Amygdala (tissue), 56 donors: ENCODE data around the gene ENPP1.
"Not testable (repeated sequence)": the region's sequence is repeated elsewhere in the genome, so short reads cannot be mapped to it uniquely, and the experiment has no call there.

Source experiments
- DNase-seq, 56 donors: peaks; one replicate each; lab custom pipeline; 2025; lab: John Stamatoyannopoulos, UW

Gene ENPP1

DNA sequence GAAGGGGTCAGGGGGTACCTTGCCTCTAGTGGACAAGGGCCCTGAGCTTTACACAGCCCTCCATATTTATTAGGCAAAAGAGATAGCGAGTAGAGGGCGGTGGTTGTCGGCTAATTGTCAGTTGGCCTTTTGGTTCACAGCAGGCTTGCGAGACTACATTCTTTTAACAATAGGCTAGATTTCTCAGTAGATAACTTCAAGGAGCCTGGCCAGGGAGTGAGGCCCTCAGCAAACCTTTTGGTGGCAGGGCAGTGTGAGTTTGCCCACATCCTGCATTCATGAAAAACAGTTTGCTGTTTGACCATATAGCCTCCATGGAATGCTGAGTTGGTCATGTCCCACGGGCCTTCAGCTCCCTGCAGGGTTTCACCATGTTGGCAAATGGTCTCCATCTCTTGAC is 51.8 kb downstream of the ENPP1 start:
- DNase-seq = not testable (repeated sequence)

DNA sequence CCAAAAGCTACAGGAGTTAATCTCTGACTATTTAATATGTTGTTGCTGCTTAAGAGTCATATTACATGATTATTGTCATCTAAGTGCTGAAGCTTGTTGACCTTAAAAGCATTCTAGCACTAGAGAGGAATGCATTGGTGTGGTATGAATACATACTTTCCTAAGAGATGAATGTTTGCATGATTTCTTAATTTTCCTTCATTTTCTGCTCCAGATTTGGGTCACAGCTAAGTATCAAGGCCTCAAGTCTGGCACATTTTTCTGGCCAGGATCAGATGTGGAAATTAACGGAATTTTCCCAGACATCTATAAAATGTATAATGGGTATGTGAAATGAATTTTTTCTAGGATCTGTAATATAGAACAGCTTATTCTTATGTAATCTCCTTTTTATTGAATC is 53.6 kb downstream of the ENPP1 start:
- DNase-seq = no peak

DNA sequence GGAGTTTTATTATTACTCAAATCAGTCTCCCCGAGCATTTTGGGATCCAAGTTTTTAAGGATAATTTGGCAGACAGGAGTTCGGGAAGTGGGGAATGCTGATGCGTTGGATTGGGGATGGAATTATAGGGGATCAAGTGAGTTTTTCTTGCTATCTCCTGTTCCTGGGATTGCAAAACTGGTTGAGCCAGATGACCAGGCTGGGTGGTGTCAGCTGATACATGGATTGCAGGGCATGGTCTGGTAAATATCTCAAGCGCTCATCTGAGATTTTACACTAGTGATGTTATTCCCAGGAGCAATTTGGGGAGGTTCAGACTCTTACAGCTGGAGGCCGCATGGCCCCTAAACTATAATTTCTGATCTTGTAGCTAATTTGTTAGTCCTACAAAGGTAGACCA is 54.7 kb downstream of the ENPP1 start:
- no peak for DNase-seq

DNA sequence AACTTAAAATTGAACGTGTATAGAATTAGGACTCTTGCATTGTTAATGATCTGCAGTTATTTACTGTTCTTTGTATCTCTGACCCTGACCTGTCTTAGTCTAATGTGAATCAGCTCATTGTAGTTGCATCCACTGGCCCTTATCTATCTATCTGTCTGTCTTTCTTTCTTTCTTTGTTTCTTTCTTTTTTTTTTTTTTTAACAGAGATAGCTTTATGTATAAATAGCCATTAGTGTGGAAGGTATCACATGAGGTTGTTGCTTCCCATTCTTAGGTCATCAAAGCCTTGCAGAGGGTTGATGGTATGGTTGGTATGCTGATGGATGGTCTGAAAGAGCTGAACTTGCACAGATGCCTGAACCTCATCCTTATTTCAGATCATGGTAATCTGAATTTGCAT is 59.9 kb downstream of the ENPP1 start:
- no peak for DNase-seq

DNA sequence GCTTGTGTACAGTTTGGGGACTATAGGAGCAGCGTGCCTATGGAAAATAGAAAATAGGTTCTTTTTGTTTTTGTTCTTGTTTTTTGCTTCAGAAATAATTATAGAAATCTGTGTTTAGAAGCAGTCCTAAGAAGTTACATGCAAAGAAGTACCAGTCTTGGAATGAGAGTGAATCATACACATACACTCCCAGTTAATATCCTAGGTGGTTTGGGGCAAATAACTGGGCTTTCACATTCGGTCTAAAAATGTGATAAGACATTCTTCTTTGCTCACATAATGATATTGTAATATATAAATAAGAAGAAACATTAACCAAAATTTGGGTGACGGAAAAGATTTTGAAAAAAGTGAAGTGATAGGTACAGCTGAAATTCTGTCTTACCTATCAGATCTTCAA is 61.0 kb downstream of the ENPP1 start:
- DNase-seq = no peak

DNA sequence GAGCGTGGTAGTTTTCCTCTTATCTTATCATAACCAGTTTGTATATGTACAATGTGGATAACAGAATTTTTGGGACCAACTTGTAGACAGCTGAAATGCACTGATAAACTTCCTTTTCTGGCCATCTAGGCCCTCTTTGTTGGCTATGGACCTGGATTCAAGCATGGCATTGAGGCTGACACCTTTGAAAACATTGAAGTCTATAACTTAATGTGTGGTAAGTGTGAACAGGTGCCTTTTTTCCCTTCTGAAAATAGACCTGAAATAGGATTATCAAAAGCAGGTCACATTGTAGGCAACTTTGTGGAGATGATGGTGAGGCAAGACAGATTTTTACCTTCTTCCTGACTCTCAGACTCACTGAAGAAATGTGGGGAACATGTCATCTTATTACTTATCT is 67.8 kb downstream of the ENPP1 start:
- DNase-seq = no peak

DNA sequence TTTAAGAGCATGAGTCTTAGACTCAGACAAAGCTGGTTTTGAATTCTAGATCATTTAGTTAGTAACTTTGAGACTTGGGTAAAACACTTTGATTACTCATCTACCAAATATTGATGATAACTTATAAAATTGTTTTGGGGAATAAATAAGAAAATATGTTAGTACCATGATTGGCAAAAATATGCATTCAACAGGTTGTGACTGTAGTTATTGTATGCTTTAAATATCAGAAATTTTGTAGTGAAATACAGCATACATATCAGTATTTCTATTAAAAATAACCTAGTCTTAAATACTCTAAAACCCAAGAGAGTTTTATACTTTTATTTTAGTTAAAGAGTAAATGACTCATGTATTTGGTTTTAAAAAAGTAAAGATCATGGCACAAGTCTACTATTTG is 68.7 kb downstream of the ENPP1 start:
- DNase-seq = no peak

DNA sequence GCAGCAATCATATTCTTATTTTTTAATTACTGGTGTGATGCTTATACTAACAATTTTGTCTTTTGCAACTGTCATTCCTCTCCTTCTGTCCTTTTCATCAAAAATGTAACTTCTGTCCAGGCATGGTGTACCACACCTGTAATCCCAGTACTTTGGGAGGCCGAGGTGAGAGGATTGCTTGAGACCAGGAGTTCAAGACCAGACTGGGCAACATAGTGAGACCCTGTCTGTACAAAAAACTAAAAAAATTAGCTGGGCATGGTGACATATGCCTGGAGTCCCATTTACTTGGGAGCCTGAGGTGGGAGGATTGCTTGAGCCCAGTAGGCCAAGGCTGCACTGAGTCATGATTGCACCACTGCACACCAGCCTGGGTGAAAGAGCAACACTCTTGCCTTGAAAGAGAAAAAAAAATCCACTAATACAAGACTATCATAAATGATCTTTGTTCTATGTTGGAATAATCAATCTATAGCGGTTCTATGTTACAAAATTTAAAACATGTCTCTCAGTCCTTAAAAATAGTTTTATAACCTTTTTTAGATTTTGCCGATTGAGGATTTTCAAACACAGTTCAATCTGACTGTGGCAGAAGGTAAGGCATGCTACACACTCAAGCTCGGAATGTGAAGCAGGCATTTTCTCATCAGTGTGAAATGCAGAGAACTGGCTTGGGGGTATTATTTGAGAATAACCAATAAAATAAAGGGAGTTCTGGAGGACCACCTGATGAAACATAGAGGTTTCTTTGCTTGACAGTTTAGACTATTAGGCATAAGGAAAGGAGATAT is 70.4 kb downstream of the ENPP1 start:
- DNase-seq = no peak

DNA sequence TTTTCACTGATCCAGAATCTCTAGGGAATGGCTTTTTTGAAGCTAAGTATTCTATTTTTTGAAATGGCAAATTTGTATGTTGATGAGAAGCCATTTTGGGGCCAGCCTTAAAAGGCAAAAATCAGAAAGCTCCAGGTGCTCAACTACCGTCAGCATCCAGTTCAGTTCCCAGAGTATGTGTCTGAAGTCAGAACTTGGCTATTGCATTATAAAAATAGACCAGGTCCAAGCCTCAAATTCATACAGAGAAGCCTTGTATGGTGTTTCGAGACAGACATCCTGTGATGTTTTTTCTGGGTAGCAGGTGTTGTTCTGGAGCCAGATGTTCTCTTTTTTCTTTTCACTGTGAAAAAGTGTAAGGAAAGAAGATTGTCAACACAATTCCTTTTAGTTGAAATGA is 75.2 kb downstream of the ENPP1 start:
- DNase-seq = no peak

DNA sequence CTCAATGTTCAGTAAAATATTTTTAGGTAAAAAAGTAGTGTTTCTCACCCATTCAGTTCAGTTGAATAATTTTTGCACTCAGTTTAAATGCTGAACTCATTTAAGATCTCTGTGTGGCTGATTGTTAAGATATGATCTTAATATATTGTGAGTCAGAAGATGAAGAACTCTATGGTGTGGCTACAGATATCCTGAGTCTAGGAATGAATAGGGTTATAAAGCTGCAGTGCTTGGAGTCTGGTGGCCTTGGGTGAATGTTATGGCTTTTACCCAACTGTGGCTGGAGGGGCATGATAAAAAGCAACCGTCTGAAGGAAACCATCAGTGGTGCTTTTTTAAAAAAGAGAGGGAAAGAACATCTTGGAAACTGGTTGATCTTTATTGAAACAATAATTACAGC is 77.4 kb downstream of the ENPP1 start:
- no peak for DNase-seq

DNA sequence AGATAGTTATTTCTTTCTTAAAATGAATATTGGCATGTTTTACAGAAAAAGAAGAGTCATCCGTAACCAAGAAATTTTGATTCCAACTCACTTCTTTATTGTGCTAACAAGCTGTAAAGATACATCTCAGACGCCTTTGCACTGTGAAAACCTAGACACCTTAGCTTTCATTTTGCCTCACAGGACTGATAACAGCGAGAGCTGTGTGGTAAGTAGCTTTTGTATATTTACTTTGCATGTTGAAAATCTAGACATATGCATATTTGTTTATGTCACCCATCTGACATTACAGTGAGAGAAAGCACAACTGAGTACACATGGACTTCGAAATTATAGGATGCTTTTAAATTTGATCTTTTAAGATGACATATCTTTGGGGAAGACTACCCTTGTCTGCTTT is 78.7 kb downstream of the ENPP1 start:
- DNase-seq = no peak

DNA sequence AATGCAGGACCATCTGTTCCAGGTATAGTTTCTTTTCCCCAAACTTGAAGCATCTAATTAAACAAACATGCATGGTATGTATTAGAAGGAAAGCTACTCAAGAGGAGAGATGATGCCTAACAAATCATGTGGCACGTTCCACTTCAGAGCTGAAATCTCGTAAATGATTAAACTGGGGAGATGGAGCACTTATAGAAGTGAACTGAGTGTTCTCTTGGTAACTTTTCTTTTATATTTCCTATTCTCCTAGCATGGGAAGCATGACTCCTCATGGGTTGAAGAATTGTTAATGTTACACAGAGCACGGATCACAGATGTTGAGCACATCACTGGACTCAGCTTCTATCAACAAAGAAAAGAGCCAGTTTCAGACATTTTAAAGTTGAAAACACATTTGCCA is 82.3 kb downstream of the ENPP1 start:
- DNase-seq = no peak

DNA sequence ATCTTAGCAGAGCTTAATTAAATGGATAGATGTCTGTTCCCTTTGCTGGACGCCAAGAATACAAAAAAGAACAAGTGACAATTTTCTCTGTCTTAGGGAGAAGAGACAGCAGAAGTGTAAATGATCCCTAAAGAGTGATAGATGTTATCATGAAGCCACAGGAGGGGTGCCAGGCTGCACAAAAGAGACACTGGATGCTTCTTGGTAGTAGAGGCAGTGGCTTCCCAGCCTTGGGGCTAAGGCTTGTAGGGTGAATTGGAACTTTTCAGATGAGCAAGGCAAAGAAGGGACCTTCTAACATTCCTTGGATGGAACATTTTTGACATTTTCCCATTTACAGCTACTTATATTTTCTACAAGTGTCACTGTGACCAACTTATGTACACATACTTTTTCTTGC is 85.4 kb downstream of the ENPP1 start:
- DNase-seq = no peak

DNA sequence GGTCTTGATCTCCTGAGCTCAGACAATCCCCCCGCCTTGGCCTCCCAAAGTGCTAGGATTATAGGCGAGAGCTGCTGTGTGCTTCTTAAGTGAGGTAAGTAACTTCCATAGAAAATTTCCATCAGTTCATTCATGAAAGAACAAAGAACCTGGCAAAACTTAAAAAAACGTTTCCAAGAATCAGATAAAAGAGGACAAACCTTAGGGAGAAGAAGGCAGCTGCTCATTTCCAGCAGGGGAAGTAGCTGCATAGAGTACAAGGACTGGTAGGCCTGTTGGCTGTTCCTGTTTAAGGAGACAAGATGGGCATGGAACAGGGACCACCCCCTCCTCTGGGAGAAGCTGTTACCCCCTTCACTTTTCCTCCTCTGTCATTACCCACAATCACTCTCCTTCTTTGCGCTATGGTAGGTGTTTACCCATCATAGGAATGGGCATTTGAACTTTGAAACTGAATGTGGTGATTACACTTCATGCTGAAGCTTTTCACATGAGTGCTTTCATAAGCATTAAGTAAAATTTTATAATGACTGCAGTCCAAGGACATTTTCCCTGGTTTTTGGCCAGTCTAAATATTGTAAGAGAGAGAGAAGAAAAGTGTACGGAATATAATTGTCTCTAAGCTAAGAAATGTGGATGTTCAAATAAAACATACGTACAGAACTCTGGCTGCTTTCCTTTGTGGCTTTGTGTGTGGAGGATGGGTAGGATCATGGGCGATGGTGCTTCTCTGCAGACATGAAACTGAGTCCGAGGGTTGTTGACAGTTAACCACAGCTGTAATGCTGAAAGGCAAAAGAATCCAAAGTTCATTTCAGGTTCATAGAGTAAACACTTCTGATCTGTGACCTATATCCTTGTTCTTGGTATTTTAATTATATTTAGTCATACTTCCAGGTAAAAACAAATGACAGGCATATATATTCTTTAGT is 86.9 kb downstream of the ENPP1 start:
- DNase-seq = no peak

DNA sequence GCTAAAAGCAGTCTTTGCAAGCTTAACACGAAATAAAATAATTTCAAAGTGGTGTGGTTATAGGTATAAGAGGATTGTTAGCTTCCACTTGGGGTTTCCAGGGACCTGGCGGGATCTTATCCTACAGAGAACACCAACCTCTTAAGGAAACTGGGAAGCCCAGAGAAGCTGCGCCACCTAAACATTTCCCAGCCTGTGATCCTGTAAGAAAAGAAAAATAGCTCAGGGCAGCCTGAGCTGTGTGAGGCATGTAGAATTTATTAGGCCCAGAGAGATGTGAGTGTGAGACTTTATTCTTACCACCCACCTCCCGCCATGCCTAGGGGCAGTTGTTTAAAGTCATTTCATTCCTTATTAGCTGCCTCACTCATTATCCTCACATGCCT is 89.2 kb downstream of the ENPP1 start:
- no peak for DNase-seq

DNA sequence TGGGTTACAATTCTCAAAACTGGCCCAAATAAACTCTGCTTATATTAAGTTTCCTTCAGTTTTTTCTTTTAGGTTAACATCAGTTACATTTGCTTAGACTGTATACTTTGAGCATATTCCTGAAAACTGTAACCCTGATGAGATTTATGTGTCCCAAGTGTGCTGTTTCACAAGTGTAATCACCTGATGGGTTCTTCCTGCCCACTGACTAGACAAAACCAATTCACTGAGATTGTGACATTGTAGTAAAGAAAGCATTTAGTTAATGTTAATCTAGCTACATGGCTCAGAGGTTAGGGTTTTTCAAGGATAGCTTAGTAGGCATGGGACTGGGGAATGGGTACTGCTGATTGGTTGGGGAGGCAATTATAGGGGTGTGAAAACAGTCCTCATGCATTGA is 89.8 kb downstream of the ENPP1 start:
- no peak for DNase-seq

DNA sequence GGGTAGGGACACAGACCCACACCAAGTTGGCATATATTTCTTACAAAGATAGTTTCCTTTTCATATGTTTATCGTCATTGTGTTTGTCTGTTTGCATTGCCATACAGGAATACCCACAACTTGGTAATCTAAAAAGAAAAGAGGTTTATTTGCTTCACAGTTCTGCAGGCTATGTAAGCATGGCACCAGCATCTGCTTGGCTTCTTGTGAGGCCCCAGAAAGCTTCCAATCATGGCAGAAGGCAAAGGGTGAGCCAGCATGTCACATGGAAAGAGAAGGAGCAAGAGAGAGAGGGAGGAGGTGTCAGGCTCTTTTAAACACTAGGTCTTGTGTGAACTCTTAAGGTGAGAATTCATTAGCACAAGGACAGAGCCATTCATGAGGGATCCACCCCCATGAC is 90.9 kb downstream of the ENPP1 start:
- no peak for DNase-seq

DNA sequence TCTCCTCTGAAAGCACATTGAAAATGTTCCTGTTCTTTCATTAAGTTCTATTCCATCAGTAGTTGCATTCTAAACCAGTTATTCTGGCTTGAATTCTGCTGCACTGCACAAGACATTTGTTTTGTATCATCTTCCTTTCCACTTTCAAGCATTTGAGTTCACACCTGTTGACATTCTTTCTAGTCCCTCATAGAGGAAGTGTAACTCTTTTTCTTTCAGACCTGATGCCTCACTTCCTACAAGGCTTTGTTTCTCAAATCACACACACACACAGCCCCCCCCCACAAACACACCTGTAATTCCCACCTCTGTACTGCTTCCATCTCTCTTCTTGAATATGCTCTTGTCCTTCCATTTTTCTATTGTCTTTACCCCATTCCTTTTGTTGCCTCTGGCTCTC is 92.4 kb downstream of the ENPP1 start:
- DNase-seq = no peak

DNA sequence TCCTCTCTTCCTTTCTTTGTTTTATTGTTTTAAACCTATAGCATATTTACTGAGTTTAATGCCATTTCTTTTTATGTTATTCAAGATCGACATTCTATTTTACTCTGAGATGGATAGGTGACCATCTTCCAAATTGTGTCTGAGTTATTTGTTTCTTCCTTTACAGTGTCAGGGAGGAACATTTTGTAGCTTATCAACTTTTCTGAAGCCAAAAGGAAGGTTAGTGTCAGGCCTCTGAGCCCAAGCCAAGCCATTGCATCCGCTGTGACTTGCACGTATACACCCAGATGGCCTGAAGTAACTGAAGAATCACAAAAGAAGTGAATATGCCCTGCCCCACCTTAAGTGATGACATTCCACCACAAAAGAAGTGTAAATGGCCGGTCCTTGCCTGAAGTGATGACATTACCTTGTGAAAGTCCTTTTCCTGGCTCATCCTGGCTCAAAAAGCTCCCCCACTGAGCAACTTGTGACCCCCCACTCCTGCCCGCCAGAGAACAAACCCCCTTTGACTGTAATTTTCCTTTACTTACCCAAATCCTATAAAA is 93.6 kb downstream of the ENPP1 start:
- not testable (repeated sequence) for DNase-seq

DNA sequence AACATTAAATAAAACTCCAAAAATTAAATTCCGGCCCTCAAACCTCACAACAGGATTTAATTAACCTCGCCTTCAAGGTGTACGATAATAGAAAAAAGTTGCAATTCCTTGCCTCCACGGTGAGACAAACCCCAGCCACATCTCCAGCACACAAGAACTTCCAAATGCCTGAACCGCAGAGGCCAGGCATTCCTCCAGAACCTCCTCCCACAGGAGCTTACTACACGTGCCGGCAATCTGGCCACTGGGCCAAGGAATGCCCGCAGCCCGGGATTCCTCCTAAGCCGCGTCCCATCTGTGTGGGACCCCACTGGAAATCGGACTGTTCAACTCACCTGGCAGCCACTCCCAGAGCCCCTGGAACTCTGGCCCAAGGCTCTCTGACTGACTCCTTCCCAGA is 95.9 kb downstream of the ENPP1 start:
- not testable (repeated sequence) for DNase-seq

DNA sequence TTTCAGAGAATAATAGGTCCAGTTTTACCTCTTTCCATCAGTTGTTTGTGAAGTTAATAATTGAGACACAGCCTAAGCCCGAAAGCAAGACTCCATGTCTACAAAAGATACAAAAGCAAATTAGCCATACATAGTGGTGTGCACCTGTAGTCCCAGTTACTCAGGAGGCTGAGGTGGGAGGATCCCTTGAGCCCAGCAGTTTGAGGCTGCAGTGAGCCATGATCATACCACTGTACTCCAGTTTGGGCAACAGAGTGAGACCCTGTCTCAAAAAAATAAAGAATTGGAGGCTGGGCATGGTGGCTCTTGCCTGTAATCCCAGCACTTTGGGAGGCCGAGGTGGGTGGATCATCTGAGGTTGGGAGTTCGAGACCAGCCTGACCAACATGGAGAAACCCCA is 101.0 kb downstream of the ENPP1 start:
- not testable (repeated sequence) for DNase-seq
